HepG2 (cell line): ENCODE data around the gene ZNF888. TPM values are rescaled to one million over a fixed set of nuclear protein-coding genes. Genes with fewer than 3 reads are reported as not detected.
"Not testable (repeated sequence)": the region's sequence is repeated elsewhere in the genome, so short reads cannot be mapped to it uniquely, and the experiment has no call there.

ENCODE experiments used
- ELF3 ChIP-seq: IDR thresholded peaks from 2 replicates; pipeline ENCODE4 v1.6.1; 2016; ENCODE audit warnings: missing genetic modification reagents, missing compliant biosample characterization
- GATAD1 ChIP-seq: IDR thresholded peaks from 2 replicates; pipeline ENCODE4 v1.6.1; 2016; ENCODE audit warnings: missing genetic modification reagents, missing compliant biosample characterization
- HNF4A ChIP-seq: sonication (generic); formaldehyde crosslinking; IDR thresholded peaks from 2 replicates; pipeline ENCODE4 v1.4.0; 2020; ENCODE audit warnings: missing genetic modification reagents
- HNF4G ChIP-seq, 2 experiments: sonication (generic) in 1 of 2; formaldehyde crosslinking in 1 of 2; IDR thresholded peaks; 2 replicates each; pipeline versions ENCODE4 v1.4.0 to v1.6.1; 2011 to 2020; ENCODE audit warnings: borderline replicate concordance in 2 of 2, low read depth in 2 of 2, mild to moderate bottlenecking in 2 of 2, low read length in 1 of 2, missing genetic modification reagents in 1 of 2, moderate library complexity in 1 of 2
- IKZF5 ChIP-seq: IDR thresholded peaks from 2 replicates; pipeline ENCODE4 v1.6.1; 2018; ENCODE audit warnings: missing genetic modification reagents, mild to moderate bottlenecking, missing compliant biosample characterization
- KDM2A ChIP-seq: sonication (generic); formaldehyde crosslinking; IDR thresholded peaks from 2 replicates; pipeline ENCODE4 v1.4.0; 2020; ENCODE audit warnings: low read depth, missing genetic modification reagents, borderline replicate concordance
- KMT2A ChIP-seq: sonication (generic); formaldehyde crosslinking; IDR thresholded peaks from 2 replicates; pipeline ENCODE4 v1.4.0; 2020; ENCODE audit warnings: missing genetic modification reagents
- KMT2B ChIP-seq: IDR thresholded peaks from 2 replicates; pipeline ENCODE4 v1.6.1; 2016; ENCODE audit warnings: missing genetic modification reagents, missing compliant biosample characterization
- NR2F6 ChIP-seq, 2 experiments: IDR thresholded peaks; 2 replicates each; pipeline ENCODE4 v1.6.1; 2016; ENCODE audit warnings: antibody characterized with exemption in 1 of 2, mild to moderate bottlenecking in 1 of 2
- SOX13 ChIP-seq, 3 experiments: fragments of 450-650 bp in 1 of 3; sonication (generic) in 1 of 3; formaldehyde crosslinking in 1 of 3; IDR thresholded peaks in 2 of 3; conservative IDR thresholded peaks in 1 of 3; 2 replicates each; pipeline versions ENCODE4 v1.5.0 to v1.6.1; 2016 to 2020; ENCODE audit warnings: antibody characterized with exemption in 1 of 3, mild to moderate bottlenecking in 1 of 3, missing compliant biosample characterization in 1 of 3, missing genetic modification reagents in 1 of 3, moderate library complexity in 1 of 3
- SP2 ChIP-seq: sonication (generic); formaldehyde crosslinking; IDR thresholded peaks from 2 replicates; pipeline ENCODE4 v1.5.1; 2020; ENCODE audit warnings: mild to moderate bottlenecking, missing genetic modification reagents
- TAF1 ChIP-seq: sonication (generic); formaldehyde crosslinking; IDR thresholded peaks from 2 replicates; pipeline ENCODE4 v1.4.0; 2020; ENCODE audit warnings: missing genetic modification reagents
- TEAD3 ChIP-seq: optimal IDR thresholded peaks from 2 replicates; pipeline ENCODE3; 2016; ENCODE audit warnings: borderline replicate concordance
- ZFX ChIP-seq: sonication (generic); formaldehyde crosslinking; IDR thresholded peaks from 2 replicates; pipeline ENCODE4 v1.4.0; 2020; ENCODE audit warnings: mild to moderate bottlenecking, low read depth, missing genetic modification reagents, moderate library complexity
- ZNF607 ChIP-seq: sonication (generic); formaldehyde crosslinking; IDR thresholded peaks from 2 replicates; pipeline ENCODE4 v1.5.1; 2020; ENCODE audit warnings: missing genetic modification reagents, mild to moderate bottlenecking, borderline replicate concordance
- polyA plus RNA-seq, 8 experiments: library from polyadenylated mRNA; depleted of rRNA in 3 of 8; stranded (reverse) in 7 of 8; unstranded in 1 of 8; fragments of >200 nt; fragmentation: Illumina TruSeq in 4 of 8; extraction: Trizol in 4 of 8; gene quantifications; 2 replicates each; pipeline versions ENCODE4 v1.2.1 to v1.2.3, GENCODE V29; 2011 to 2016; ENCODE audit warnings: low read depth in 4 of 8, missing spikeins in 1 of 8, mixed read lengths in 1 of 8; ENCODE audit not compliant: insufficient read depth in 1 of 8
- total RNA-seq, 5 experiments: library from RNA; depleted of rRNA; stranded (reverse); fragments of >200 nt; fragmentation: Illumina TruSeq; extraction: Trizol; gene quantifications; 2 replicates each; pipeline ENCODE4 v1.2.3, GENCODE V29; 2016; ENCODE audit warnings: low read depth in 1 of 5
- TF ChIP-seq, protein P1 (sequence below): sonication (generic); formaldehyde crosslinking; IDR thresholded peaks from 2 replicates; pipeline ENCODE4 v1.4.0; 2020; ENCODE audit warnings: missing genetic modification reagents
- TF ChIP-seq, protein P2 (sequence below): sonication (generic); formaldehyde crosslinking; IDR thresholded peaks from 2 replicates; pipeline ENCODE4 v1.5.0; 2020; ENCODE audit warnings: mild to moderate bottlenecking, missing genetic modification reagents, moderate library complexity

Gene ZNF888
- total and polyA plus RNA-seq, 2 of the 13 experiments (the other 11 are each of a cell fraction or from before 2014, with no cell fraction given): 1.7 to 7.6 TPM

GRCh38 chr19:52857378-52858191 is 65.6 kb downstream of the ZNF888 start, which contains the start of gene ZNF468 (continued):
- TF ChIP-seq NR2F6, SOX13 (IDR thresholded peaks at IDR 0.05): not testable (repeated sequence)
- peak; percentile 41; the same call in 1 of the 2 replicates for TF ChIP-seq NR2F6 (CRISPR knock-in tag; IDR thresholded peaks at IDR 0.05)
- TF ChIP-seq KDM2A: peak; percentile 79; the same call in 1 of the 2 replicates
- TF ChIP-seq SP2: peak; percentile 27; the same call in 1 of the 2 replicates
- TF ChIP-seq ZNF607 (CRISPR knock-in tag): 0 out of 2 replicates have a peak, but pooled peaks have one; percentile 52
- TF ChIP-seq, protein P1, sequence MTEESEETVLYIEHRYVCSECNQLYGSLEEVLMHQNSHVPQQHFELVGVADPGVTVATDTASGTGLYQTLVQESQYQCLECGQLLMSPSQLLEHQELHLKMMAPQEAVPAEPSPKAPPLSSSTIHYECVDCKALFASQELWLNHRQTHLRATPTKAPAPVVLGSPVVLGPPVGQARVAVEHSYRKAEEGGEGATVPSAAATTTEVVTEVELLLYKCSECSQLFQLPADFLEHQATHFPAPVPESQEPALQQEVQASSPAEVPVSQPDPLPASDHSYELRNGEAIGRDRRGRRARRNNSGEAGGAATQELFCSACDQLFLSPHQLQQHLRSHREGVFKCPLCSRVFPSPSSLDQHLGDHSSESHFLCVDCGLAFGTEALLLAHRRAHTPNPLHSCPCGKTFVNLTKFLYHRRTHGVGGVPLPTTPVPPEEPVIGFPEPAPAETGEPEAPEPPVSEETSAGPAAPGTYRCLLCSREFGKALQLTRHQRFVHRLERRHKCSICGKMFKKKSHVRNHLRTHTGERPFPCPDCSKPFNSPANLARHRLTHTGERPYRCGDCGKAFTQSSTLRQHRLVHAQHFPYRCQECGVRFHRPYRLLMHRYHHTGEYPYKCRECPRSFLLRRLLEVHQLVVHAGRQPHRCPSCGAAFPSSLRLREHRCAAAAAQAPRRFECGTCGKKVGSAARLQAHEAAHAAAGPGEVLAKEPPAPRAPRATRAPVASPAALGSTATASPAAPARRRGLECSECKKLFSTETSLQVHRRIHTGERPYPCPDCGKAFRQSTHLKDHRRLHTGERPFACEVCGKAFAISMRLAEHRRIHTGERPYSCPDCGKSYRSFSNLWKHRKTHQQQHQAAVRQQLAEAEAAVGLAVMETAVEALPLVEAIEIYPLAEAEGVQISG (CRISPR knock-in tag): peak; percentile 55; the same call in 1 of the 2 replicates
- peak; percentile 12 for TF ChIP-seq TEAD3 (CRISPR knock-in tag)
- peak; percentile 41; the same call in 1 of the 2 replicates for TF ChIP-seq HNF4G (IDR thresholded peaks at IDR 0.05; ENCODE audit: borderline replicate concordance, low read depth, low read length)
- TF ChIP-seq HNF4G (CRISPR knock-in tag; IDR thresholded peaks at IDR 0.05; ENCODE audit: borderline replicate concordance, low read depth): peak; percentile 47; the same call in 1 of the 2 replicates
- TF ChIP-seq IKZF5 (CRISPR knock-in tag): 0 out of 2 replicates have a peak, but pooled peaks have one; percentile 37
- peak; percentile 41; the same call in 1 of the 2 replicates for TF ChIP-seq GATAD1 (CRISPR knock-in tag)
- TF ChIP-seq, protein P2, sequence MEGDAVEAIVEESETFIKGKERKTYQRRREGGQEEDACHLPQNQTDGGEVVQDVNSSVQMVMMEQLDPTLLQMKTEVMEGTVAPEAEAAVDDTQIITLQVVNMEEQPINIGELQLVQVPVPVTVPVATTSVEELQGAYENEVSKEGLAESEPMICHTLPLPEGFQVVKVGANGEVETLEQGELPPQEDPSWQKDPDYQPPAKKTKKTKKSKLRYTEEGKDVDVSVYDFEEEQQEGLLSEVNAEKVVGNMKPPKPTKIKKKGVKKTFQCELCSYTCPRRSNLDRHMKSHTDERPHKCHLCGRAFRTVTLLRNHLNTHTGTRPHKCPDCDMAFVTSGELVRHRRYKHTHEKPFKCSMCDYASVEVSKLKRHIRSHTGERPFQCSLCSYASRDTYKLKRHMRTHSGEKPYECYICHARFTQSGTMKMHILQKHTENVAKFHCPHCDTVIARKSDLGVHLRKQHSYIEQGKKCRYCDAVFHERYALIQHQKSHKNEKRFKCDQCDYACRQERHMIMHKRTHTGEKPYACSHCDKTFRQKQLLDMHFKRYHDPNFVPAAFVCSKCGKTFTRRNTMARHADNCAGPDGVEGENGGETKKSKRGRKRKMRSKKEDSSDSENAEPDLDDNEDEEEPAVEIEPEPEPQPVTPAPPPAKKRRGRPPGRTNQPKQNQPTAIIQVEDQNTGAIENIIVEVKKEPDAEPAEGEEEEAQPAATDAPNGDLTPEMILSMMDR (CRISPR knock-in tag): peak; percentile 6; the same call in 1 of the 2 replicates
- TF ChIP-seq KMT2A (CRISPR knock-in tag): peak; percentile 63; the same call in 1 of the 2 replicates
- TF ChIP-seq TAF1: peak; percentile 54; the same call in 1 of the 2 replicates
- TF ChIP-seq ZFX (CRISPR knock-in tag): 0 out of 2 replicates have a peak, but pooled peaks have one; percentile 34
- TF ChIP-seq SOX13 (CRISPR knock-in tag; conservative IDR thresholded peaks at IDR 0.05 in 1 of 2, IDR thresholded peaks at IDR 0.05 in 1 of 2): 0 out of 4 replicates have a peak, but pooled peaks of 1 of the 2 experiments have one; percentile 7
- peak; percentile 57; the same call in 1 of the 2 replicates for TF ChIP-seq KMT2B
- peak; percentile 85 for TF ChIP-seq ELF3
- peak; percentile 69 for TF ChIP-seq HNF4A (CRISPR knock-in tag)
